ENCODE measurements around the gene SLC39A1. TPM values are rescaled to one million over a fixed set of nuclear protein-coding genes. Genes with fewer than 3 reads are reported as not detected.
A peak's percentile ranks its signal among the peaks of the same experiment; 100 is the strongest.

SLC39A1 gene
- total and polyA plus RNA-seq, 4 donors: 73.4 to 247 (median 122) TPM

DNA sequence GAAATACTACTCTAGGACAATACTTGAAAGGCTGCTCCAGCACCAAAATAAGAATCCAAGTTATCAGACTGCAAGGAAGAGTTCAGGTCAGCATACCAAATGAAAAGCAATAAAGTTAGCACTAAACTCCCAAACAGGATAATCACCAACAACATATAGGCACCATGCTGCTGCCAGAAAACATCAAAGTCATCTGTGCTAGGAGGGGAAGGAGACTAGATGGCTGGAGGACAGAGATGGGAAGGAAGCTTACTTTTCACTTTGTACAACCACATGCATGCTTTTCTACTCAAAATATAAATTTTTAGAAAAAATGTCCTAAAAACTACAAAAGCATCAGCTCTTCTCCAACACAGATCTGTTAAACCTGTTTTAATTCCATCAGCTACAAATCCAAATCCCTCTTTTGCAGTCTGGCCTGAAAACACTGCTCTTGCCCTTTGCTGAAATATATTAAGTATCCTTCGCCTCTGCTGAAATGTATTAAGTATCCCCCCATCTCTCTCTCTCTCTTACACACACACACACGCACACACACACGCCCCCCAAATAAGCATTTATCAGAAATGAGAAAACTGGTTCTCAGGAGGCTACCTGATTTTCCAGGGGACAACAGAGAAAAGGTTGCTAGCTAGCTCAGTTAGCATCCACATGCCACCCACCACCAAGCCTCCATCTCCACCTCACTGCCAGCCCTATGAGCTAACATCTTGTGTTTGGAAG is 42.1 kb downstream of the SLC39A1 start:
- whole genome bisulfite sequencing, 2 donors: 25 to 43% methylated on average over 3 of the region's 3 CpGs
- no peak for DNase-seq
- peak overlapping the region; percentile 37 to 65 for H3K27ac ChIP-seq (ENCODE audit: low read depth in 1 of 2, low read length in 1 of 2)

GRCh38 chr1:153919876-153920852 is 43.2 kb downstream of the SLC39A1 start:
- Histone ChIP-seq H3K9ac (ENCODE audit: insufficient read depth in 1 of 2, low read length in 2 of 2) (peak overlapping the region in 1 of 2 donors; percentile 56), H3K27me3 (ENCODE audit: control insufficient read depth in 3 of 3, insufficient read depth in 3 of 3, low read length in 2 of 3) (no peaks in the 10 kb centered on the region), H3K4me3 (no peak overlapping the region), H3K9me3 (ENCODE audit: control insufficient read depth in 4 of 4, insufficient read depth in 3 of 4, low read length in 3 of 4) (no peaks in the 10 kb centered on the region), H3K27ac (ENCODE audit: low read depth in 1 of 2, low read length in 1 of 2) (peak overlapping the region; percentile 35 to 37), H3K36me3 (ENCODE audit: control insufficient read depth in 4 of 4, insufficient read depth in 4 of 4, low read length in 4 of 4) (peaks cover 0 to 10% (median 4%) of the 10 kb centered on the region in 4 donors), H3K4me1 (ENCODE audit: control insufficient read depth in 5 of 5, insufficient read depth in 5 of 5, low read length in 5 of 5) (peaks cover 6 to 25% (median 21%) of the 10 kb centered on the region in 5 donors)
- peak in 1 of 3 donors; percentile 33 for DNase-seq
- WGBS, 2 donors: 46 to 48% methylated on average over 4 of the region's 4 CpGs
- no peak for TF ChIP-seq CTCF (IDR thresholded peaks at IDR 0.05; ENCODE audit: control extremely low read depth, extremely low read depth)
- no peak for ATAC-seq (ENCODE audit: insufficient read depth, low FRiP score)

More for the DNA sequence above, 42.1 kb downstream of the SLC39A1 start:
- Histone ChIP-seq H3K27me3 (ENCODE audit: control insufficient read depth in 3 of 3, insufficient read depth in 3 of 3, low read length in 2 of 3) (no peaks in the 10 kb centered on the region), H3K4me3 (peak overlapping the region; percentile 50), H3K4me1 (ENCODE audit: control insufficient read depth in 5 of 5, insufficient read depth in 5 of 5, low read length in 5 of 5) (peaks cover 6 to 25% (median 21%) of the 10 kb centered on the region in 5 donors), H3K9ac (ENCODE audit: insufficient read depth in 1 of 2, low read length in 2 of 2) (peak overlapping the region; percentile 33 to 88), H3K36me3 (ENCODE audit: control insufficient read depth in 4 of 4, insufficient read depth in 4 of 4, low read length in 4 of 4) (peaks cover 0 to 10% (median 2%) of the 10 kb centered on the region in 4 donors), H3K9me3 (ENCODE audit: control insufficient read depth in 4 of 4, insufficient read depth in 3 of 4, low read length in 3 of 4) (no peaks in the 10 kb centered on the region)
- no peak for TF ChIP-seq CTCF (IDR thresholded peaks at IDR 0.05; ENCODE audit: control extremely low read depth, extremely low read depth)
- no peak for ATAC-seq (ENCODE audit: insufficient read depth, low FRiP score)

DNA sequence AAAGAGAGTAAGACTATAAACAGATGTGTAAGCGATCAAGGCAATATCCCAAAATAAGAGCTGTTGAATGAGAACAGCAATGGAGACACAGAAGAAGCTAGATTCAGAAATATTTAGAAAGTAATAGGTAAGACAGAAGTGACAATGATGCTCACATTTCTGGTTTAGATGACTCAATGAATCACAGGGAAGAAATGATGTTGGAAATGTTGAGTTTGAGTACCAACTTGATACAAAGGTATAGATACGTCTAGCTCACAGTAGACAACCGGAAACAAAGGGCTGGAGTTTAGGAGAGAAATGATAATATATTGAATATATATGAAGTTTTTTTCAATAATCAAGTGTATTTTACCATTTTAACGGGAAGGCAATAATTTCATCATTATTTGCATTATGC is 47.0 kb downstream of the SLC39A1 start:
- H3K36me3 ChIP-seq (ENCODE audit: control insufficient read depth in 4 of 4, insufficient read depth in 4 of 4, low read length in 4 of 4): peaks cover under 1 to 10% (median 5%) of the 10 kb centered on the region in 4 donors
- TF ChIP-seq CTCF (IDR thresholded peaks at IDR 0.05; ENCODE audit: control extremely low read depth, extremely low read depth): no peak
- no peak overlapping the region for H3K27ac ChIP-seq (ENCODE audit: low read depth in 1 of 2, low read length in 1 of 2)
- no peak overlapping the region for H3K9ac ChIP-seq (ENCODE audit: insufficient read depth in 1 of 2, low read length in 2 of 2)
- no peaks in the 10 kb centered on the region for H3K27me3 ChIP-seq (ENCODE audit: control insufficient read depth in 3 of 3, insufficient read depth in 3 of 3, low read length in 2 of 3)
- no peaks in the 10 kb centered on the region for H3K9me3 ChIP-seq (ENCODE audit: control insufficient read depth in 4 of 4, insufficient read depth in 3 of 4, low read length in 3 of 4)
- WGBS, 2 donors: 83 to 92% methylated on average over 4 of the region's 4 CpGs
- no peak overlapping the region for H3K4me3 ChIP-seq
- H3K4me1 ChIP-seq (ENCODE audit: control insufficient read depth in 5 of 5, insufficient read depth in 5 of 5, low read length in 5 of 5): peaks cover 4 to 22% (median 12%) of the 10 kb centered on the region in 5 donors
- ATAC-seq (ENCODE audit: insufficient read depth, low FRiP score) (no peak), DNase-seq (no peak)

Data from lung (tissue), 12 donors.